Measurements from ENCODE around the gene FAAP100.

Gene FAAP100

GRCh38 chr17:81552244-81553017 lies at the start of gene FAAP100:
FAAP100 (minus strand) TSS chr17:81552353; CDS start chr17:81552330, 23 bp downstream.
- H3K9me2 ChIP-seq (replicated peaks; ENCODE audit: low read depth, low read length), result no peaks in the 10 kb centered on the region
- no peaks in the 10 kb centered on the region for H3K27me3 ChIP-seq (ENCODE audit: insufficient read depth, low read length, poor library complexity, severe bottlenecking)
- H2AFZ ChIP-seq (ENCODE audit: low read length), result peak within 1 kb of the TSS; percentile 91
- no peaks in the 10 kb centered on the region for H3K9me3 ChIP-seq (ENCODE audit: insufficient read depth, low read depth, low read length)
- H3K4me2 ChIP-seq (ENCODE audit: low read depth, low read length, poor library complexity, severe bottlenecking), result peak within 1 kb of the TSS; percentile 83
- peaks cover 16% of the 10 kb centered on the region; the same call in 1 of the 2 replicates for H3K36me3 ChIP-seq (ENCODE audit: insufficient read depth, low read length)
- H3K4me1 ChIP-seq (ENCODE audit: insufficient read depth, low read length, poor library complexity, severe bottlenecking), result peaks cover 35% of the 10 kb centered on the region
- TF ChIP-seq CTCF (conservative IDR thresholded peaks at IDR 0.05; ENCODE audit: low read length) (no peak), EZH2phosphoT487 (IDR thresholded peaks at IDR 0.05; ENCODE audit: borderline replicate concordance) (no peak)
- peaks cover 10% of the 10 kb centered on the region; the same call in 1 of the 2 replicates for H3F3A ChIP-seq (ENCODE audit: low read depth)
- peak within 1 kb of the TSS; percentile 94 for H3K9ac ChIP-seq (ENCODE audit: low read depth, low read length, poor library complexity, severe bottlenecking)
- H3K79me2 ChIP-seq (ENCODE audit: insufficient read depth, low read length), result peaks cover 33% of the 10 kb centered on the region
- H4K20me1 ChIP-seq (ENCODE audit: insufficient read depth, low read length, poor library complexity, severe bottlenecking), result peaks cover 20% of the 10 kb centered on the region
- peak within 1 kb of the TSS; percentile 90 for H3K4me3 ChIP-seq (ENCODE audit: low read length, poor library complexity, severe bottlenecking)

- TF ChIP-seq CTCF (conservative IDR thresholded peaks at IDR 0.05; ENCODE audit: low read length), result peak; percentile 91
- TF ChIP-seq EZH2phosphoT487 (IDR thresholded peaks at IDR 0.05; ENCODE audit: borderline replicate concordance), result no peak
- Histone ChIP-seq H3K36me3 (ENCODE audit: insufficient read depth, low read length) (peaks cover 76% of the 10 kb centered on the region), H3K9me3 (ENCODE audit: insufficient read depth, low read depth, low read length) (no peaks in the 10 kb centered on the region), H2AFZ (ENCODE audit: low read length) (no peak overlapping the region), H4K20me1 (ENCODE audit: insufficient read depth, low read length, poor library complexity, severe bottlenecking) (no peaks in the 10 kb centered on the region), H3K4me2 (ENCODE audit: low read depth, low read length, poor library complexity, severe bottlenecking) (no peak overlapping the region), H3K9ac (ENCODE audit: low read depth, low read length, poor library complexity, severe bottlenecking) (no peak overlapping the region), H3K79me2 (ENCODE audit: insufficient read depth, low read length) (no peaks in the 10 kb centered on the region), H3K27me3 (ENCODE audit: insufficient read depth, low read length, poor library complexity, severe bottlenecking) (no peaks in the 10 kb centered on the region), H3K9me2 (replicated peaks; ENCODE audit: low read depth, low read length) (no peaks in the 10 kb centered on the region), H3K4me3 (ENCODE audit: low read length, poor library complexity, severe bottlenecking) (no peak overlapping the region), H3K4me1 (ENCODE audit: insufficient read depth, low read length, poor library complexity, severe bottlenecking) (no peaks in the 10 kb centered on the region), H3F3A (ENCODE audit: low read depth) (no peaks in the 10 kb centered on the region)
Measured at GRCh38 chr17:81601525-81602120, 49.5 kb upstream of the FAAP100 start.

- Histone ChIP-seq H2AFZ (ENCODE audit: low read length) (no peak overlapping the region), H3K4me3 (ENCODE audit: low read length, poor library complexity, severe bottlenecking) (no peak overlapping the region), H4K20me1 (ENCODE audit: insufficient read depth, low read length, poor library complexity, severe bottlenecking) (no peaks in the 10 kb centered on the region), H3K27me3 (ENCODE audit: insufficient read depth, low read length, poor library complexity, severe bottlenecking) (no peaks in the 10 kb centered on the region), H3K9ac (ENCODE audit: low read depth, low read length, poor library complexity, severe bottlenecking) (no peak overlapping the region), H3K79me2 (ENCODE audit: insufficient read depth, low read length) (no peaks in the 10 kb centered on the region), H3K4me2 (ENCODE audit: low read depth, low read length, poor library complexity, severe bottlenecking) (no peak overlapping the region), H3K9me3 (ENCODE audit: insufficient read depth, low read depth, low read length) (no peaks in the 10 kb centered on the region), H3K9me2 (replicated peaks; ENCODE audit: low read depth, low read length) (no peaks in the 10 kb centered on the region), H3K4me1 (ENCODE audit: insufficient read depth, low read length, poor library complexity, severe bottlenecking) (no peaks in the 10 kb centered on the region), H3F3A (ENCODE audit: low read depth) (no peaks in the 10 kb centered on the region), H3K36me3 (ENCODE audit: insufficient read depth, low read length) (peaks cover 77% of the 10 kb centered on the region; the same call in 1 of the 2 replicates)
- no peak for TF ChIP-seq EZH2phosphoT487 (IDR thresholded peaks at IDR 0.05; ENCODE audit: borderline replicate concordance)
Measured at GRCh38 chr17:81599719-81600486, 47.8 kb upstream of the FAAP100 start.

All from Loucy (cell line).